ENCODE data around the gene PPP2R2B. TPM values are rescaled to one million over a fixed set of nuclear protein-coding genes. Genes with fewer than 3 reads are reported as not detected.
"Not testable (repeated sequence)": the region's sequence is repeated elsewhere in the genome, so short reads cannot be mapped to it uniquely, and the experiment has no call there.

Gene PPP2R2B
- total RNA-seq, 1 donor from 2014 or later, result 1.2 TPM

DNA sequence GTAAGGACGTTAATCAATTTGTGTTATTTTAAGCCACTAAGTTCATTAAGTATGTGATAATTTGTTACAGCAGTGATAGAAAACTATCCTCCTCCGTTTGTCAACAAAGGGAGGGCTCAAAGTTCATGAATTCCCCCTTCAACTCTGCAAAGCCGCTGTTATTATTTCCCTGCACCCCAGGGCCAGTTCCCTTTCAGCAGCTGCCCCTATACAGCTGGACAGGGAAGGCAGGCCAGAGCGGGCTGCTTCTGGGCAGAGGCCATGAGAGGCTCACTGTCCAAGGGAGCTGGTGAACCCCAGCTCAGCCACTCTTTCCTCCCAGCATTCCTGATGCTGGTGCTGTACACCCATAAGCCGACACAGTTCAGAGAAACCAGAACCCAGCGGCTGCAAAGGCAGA, 260.1 kb downstream of the PPP2R2B start:
- DNase-seq (ENCODE audit: low read depth), result no peak
- TF ChIP-seq, protein P1, sequence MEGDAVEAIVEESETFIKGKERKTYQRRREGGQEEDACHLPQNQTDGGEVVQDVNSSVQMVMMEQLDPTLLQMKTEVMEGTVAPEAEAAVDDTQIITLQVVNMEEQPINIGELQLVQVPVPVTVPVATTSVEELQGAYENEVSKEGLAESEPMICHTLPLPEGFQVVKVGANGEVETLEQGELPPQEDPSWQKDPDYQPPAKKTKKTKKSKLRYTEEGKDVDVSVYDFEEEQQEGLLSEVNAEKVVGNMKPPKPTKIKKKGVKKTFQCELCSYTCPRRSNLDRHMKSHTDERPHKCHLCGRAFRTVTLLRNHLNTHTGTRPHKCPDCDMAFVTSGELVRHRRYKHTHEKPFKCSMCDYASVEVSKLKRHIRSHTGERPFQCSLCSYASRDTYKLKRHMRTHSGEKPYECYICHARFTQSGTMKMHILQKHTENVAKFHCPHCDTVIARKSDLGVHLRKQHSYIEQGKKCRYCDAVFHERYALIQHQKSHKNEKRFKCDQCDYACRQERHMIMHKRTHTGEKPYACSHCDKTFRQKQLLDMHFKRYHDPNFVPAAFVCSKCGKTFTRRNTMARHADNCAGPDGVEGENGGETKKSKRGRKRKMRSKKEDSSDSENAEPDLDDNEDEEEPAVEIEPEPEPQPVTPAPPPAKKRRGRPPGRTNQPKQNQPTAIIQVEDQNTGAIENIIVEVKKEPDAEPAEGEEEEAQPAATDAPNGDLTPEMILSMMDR (IDR thresholded peaks at IDR 0.05; ENCODE audit: insufficient read depth, low read length, poor library complexity, severe bottlenecking), result no peak
- Histone ChIP-seq H3K4me3 (ENCODE audit: low read depth, low read length) (no peak overlapping the region), H3K27me3 (ENCODE audit: control insufficient read depth, insufficient read depth, low read length) (no peaks in the 10 kb centered on the region), H3K36me3 (ENCODE audit: control insufficient read depth, insufficient read depth, low read length) (no peaks in the 10 kb centered on the region)

DNA sequence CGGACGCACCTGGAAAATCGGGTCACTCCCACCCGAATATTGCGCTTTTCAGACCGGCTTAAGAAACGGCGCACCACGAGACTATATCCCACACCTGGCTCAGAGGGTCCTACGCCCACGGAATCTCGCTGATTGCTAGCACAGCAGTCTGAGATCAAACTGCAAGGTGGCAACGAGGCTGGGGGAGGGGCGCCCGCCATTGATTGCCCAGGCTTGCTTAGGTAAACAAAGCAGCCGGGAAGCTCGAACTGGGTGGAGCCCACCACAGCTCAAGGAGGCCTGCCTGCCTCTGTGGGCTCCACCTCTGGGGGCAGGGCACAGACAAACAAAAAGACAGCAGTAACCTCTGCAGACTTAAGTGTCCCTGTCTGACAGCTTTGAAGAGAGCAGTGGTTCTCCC, 268.8 kb downstream of the PPP2R2B start:
- DNase-seq (ENCODE audit: low read depth); H3K4me3 ChIP-seq (ENCODE audit: low read depth, low read length); H3K36me3 ChIP-seq (ENCODE audit: control insufficient read depth, insufficient read depth, low read length); H3K27me3 ChIP-seq (ENCODE audit: control insufficient read depth, insufficient read depth, low read length): not testable (repeated sequence)

DNA sequence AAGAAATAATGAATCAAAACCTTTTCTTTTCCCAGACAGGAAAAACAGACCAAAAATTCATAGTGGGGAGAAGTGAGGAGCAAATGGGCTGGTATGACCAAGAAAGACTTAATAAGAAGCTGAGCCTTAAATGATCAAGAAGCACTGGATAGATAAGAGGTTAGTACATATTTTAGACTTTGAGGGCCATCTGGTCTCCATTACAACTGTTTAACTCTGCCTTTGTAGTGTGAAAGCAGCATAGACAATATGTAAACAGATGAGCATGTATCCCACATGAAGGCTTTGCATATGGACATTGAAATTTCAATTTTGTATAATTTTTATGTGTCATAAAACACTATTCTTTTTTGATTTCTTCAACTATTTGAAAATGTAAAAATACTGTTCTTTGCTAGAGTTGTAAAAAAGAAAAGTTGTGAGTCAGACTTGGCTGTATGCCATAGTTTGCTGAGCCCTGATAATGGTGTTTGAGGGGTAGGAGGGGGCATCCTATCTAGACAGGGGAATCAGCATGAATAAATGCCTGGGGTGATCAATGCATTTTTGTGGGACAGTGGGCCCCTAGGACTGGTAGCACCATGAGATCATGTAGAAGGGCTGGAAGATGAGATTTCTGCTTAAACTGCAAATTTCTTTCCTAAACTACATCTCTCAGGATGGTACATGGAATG, 270.8 kb downstream of the PPP2R2B start:
- Histone ChIP-seq H3K4me3 (ENCODE audit: low read depth, low read length) (no peak overlapping the region), H3K36me3 (ENCODE audit: control insufficient read depth, insufficient read depth, low read length) (no peaks in the 10 kb centered on the region), H3K27me3 (ENCODE audit: control insufficient read depth, insufficient read depth, low read length) (no peaks in the 10 kb centered on the region)
- TF ChIP-seq, protein P1 (IDR thresholded peaks at IDR 0.05; ENCODE audit: insufficient read depth, low read length, poor library complexity, severe bottlenecking), result no peak
- no peak for DNase-seq (ENCODE audit: low read depth)

GRCh38 chr5:146606893-146607292, 271.7 kb downstream of the PPP2R2B start:
- TF ChIP-seq, protein P1 (IDR thresholded peaks at IDR 0.05; ENCODE audit: insufficient read depth, low read length, poor library complexity, severe bottlenecking), result no peak

GRCh38 chr5:146600376-146600775, 278.2 kb downstream of the PPP2R2B start:
- Histone ChIP-seq H3K27me3 (ENCODE audit: control insufficient read depth, insufficient read depth, low read length) (no peaks in the 10 kb centered on the region), H3K4me3 (ENCODE audit: low read depth, low read length) (no peak overlapping the region), H3K36me3 (ENCODE audit: control insufficient read depth, insufficient read depth, low read length) (no peaks in the 10 kb centered on the region)
- TF ChIP-seq, protein P1 (IDR thresholded peaks at IDR 0.05; ENCODE audit: insufficient read depth, low read length, poor library complexity, severe bottlenecking), result no peak
- no peak for DNase-seq (ENCODE audit: low read depth)

More at GRCh38 chr5:146606893-146607292, 271.7 kb downstream of the PPP2R2B start:
- Histone ChIP-seq H3K4me3 (ENCODE audit: low read depth, low read length) (no peak overlapping the region), H3K36me3 (ENCODE audit: control insufficient read depth, insufficient read depth, low read length) (no peaks in the 10 kb centered on the region), H3K27me3 (ENCODE audit: control insufficient read depth, insufficient read depth, low read length) (no peaks in the 10 kb centered on the region)
- no peak for DNase-seq (ENCODE audit: low read depth)

GRCh38 chr5:146599261-146599660, 279.3 kb downstream of the PPP2R2B start:
- DNase-seq (ENCODE audit: low read depth), result no peak
- TF ChIP-seq, protein P1 (IDR thresholded peaks at IDR 0.05; ENCODE audit: insufficient read depth, low read length, poor library complexity, severe bottlenecking), result no peak

More at GRCh38 chr5:146599261-146599660, 279.3 kb downstream of the PPP2R2B start:
- Histone ChIP-seq H3K4me3 (ENCODE audit: low read depth, low read length) (no peak overlapping the region), H3K36me3 (ENCODE audit: control insufficient read depth, insufficient read depth, low read length) (no peaks in the 10 kb centered on the region), H3K27me3 (ENCODE audit: control insufficient read depth, insufficient read depth, low read length) (no peaks in the 10 kb centered on the region)

Measured in kidney epithelial cell (primary cell).